Neural progenitor cell (in vitro differentiated cells): ENCODE measurements around the gene PTDSS2. TPM values are rescaled to one million over a fixed set of nuclear protein-coding genes. Genes with fewer than 3 reads are reported as not detected.
A peak's percentile ranks its signal among the peaks of the same experiment; 100 is the strongest.

Experiments
- DNase-seq: peaks from one replicate; pipeline ENCODE4 v3.0.0-alpha.2; 2016; ENCODE audit warnings: low spot score
- H2AFZ ChIP-seq: fragments of 200-600 bp; sonication (generic); replicated peaks from 2 replicates; pipeline ENCODE4 v1.6.1; 2016; ENCODE audit warnings: antibody characterized with exemption
- H3F3A ChIP-seq: fragments of 200-600 bp; sonication (generic); 2 replicates; pipeline ENCODE4 v1.6.1; 2016; ENCODE audit warnings: antibody characterized with exemption, low read depth
- H3K27ac ChIP-seq: fragments of 200-600 bp; sonication (generic); 2 replicates; pipeline ENCODE4 v1.5.1; 2016; ENCODE audit warnings: mild to moderate bottlenecking
- H3K27me3 ChIP-seq: fragments of 200-600 bp; sonication (generic); 2 replicates; pipeline ENCODE4 v1.6.1; 2016; ENCODE audit warnings: mild to moderate bottlenecking, moderate library complexity
- H3K36me3 ChIP-seq: fragments of 200-600 bp; sonication (generic); 2 replicates; pipeline ENCODE4 v1.5.1; 2016
- H3K4me1 ChIP-seq: fragments of 200-600 bp; sonication (generic); 2 replicates; pipeline ENCODE4 v1.6.1; 2016; ENCODE audit warnings: mixed run types
- H3K4me2 ChIP-seq: fragments of 200-600 bp; sonication (generic); 2 replicates; pipeline ENCODE4 v1.6.1; 2016
- H3K4me3 ChIP-seq: fragments of 200-600 bp; sonication (generic); 2 replicates; pipeline ENCODE4 v1.5.1; 2016
- H3K79me2 ChIP-seq: fragments of 200-600 bp; sonication (generic); 2 replicates; pipeline ENCODE4 v1.6.1; 2016; ENCODE audit warnings: low read depth
- H3K9ac ChIP-seq: fragments of 200-600 bp; sonication (generic); 2 replicates; pipeline ENCODE4 v1.6.1; 2016
- H3K9me3 ChIP-seq: fragments of 200-600 bp; sonication (generic); 2 replicates; pipeline ENCODE4 v1.5.1; 2016; ENCODE audit warnings: low read depth
- H4K20me1 ChIP-seq: fragments of 200-600 bp; sonication (generic); 2 replicates; pipeline ENCODE4 v1.6.1; 2016; ENCODE audit warnings: low read depth
- H3K27ac Mint-ChIP-seq: 3 replicates; pipeline ENCODE4 v1.8.0; 2021; ENCODE audit warnings: mixed read lengths
- H3K27me3 Mint-ChIP-seq: 2 replicates; pipeline ENCODE4 v1.8.0; 2022; ENCODE audit warnings: low read depth, mild to moderate bottlenecking, inconsistent platforms, moderate library complexity, mixed read lengths; ENCODE audit not compliant: insufficient read depth
- H3K36me3 Mint-ChIP-seq: 3 replicates; pipeline ENCODE4 v1.8.0; 2021; ENCODE audit warnings: mixed read lengths
- H3K4me1 Mint-ChIP-seq: 3 replicates; pipeline ENCODE4 v1.8.0; 2021; ENCODE audit warnings: mixed read lengths
- H3K4me3 Mint-ChIP-seq: 3 replicates; pipeline ENCODE4 v1.8.0; 2021; ENCODE audit warnings: mild to moderate bottlenecking, moderate library complexity, mixed read lengths
- H3K9me3 Mint-ChIP-seq: 3 replicates; pipeline ENCODE4 v1.8.0; 2020; ENCODE audit warnings: mixed read lengths
- EZH2 ChIP-seq: fragments of 200-600 bp; sonication (generic); IDR thresholded peaks from 2 replicates; pipeline ENCODE4 v1.6.1; 2017; ENCODE audit warnings: antibody characterized with exemption, mild to moderate bottlenecking, moderate library complexity
- EZH2phosphoT487 ChIP-seq: fragments of 200-600 bp; sonication (generic); IDR thresholded peaks from 2 replicates; pipeline ENCODE4 v1.6.1; 2017; ENCODE audit warnings: antibody characterized with exemption
- total RNA-seq: library from RNA; depleted of rRNA; stranded (reverse); fragments of >200 nt; gene quantifications from 2 replicates; pipeline ENCODE4 v1.2.3, GENCODE V29; 2015; ENCODE audit warnings: low replicate concordance
- TF ChIP-seq, protein P1 (sequence below): fragments of 200-600 bp; sonication (generic); IDR thresholded peaks from 2 replicates; pipeline ENCODE4 v1.5.1; 2017; ENCODE audit warnings: antibody characterized with exemption, mild to moderate bottlenecking

The PTDSS2 gene
- total RNA-seq, 1 donor from 2014 or later, result 24.7 TPM

GRCh38 chr11:446891-447290 is 3.2 kb upstream of the PTDSS2 start:
- TF ChIP-seq EZH2, result no peak
- TF ChIP-seq EZH2phosphoT487, result no peak
- TF ChIP-seq, protein P1, sequence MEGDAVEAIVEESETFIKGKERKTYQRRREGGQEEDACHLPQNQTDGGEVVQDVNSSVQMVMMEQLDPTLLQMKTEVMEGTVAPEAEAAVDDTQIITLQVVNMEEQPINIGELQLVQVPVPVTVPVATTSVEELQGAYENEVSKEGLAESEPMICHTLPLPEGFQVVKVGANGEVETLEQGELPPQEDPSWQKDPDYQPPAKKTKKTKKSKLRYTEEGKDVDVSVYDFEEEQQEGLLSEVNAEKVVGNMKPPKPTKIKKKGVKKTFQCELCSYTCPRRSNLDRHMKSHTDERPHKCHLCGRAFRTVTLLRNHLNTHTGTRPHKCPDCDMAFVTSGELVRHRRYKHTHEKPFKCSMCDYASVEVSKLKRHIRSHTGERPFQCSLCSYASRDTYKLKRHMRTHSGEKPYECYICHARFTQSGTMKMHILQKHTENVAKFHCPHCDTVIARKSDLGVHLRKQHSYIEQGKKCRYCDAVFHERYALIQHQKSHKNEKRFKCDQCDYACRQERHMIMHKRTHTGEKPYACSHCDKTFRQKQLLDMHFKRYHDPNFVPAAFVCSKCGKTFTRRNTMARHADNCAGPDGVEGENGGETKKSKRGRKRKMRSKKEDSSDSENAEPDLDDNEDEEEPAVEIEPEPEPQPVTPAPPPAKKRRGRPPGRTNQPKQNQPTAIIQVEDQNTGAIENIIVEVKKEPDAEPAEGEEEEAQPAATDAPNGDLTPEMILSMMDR, result no peak
- Histone ChIP-seq H3K4me1 (peaks cover 7% of the 10 kb centered on the region), H3K27me3 (no peaks in the 10 kb centered on the region), H3K27ac (no peak overlapping the region), H3K4me2 (no peak overlapping the region), H3K9me3 (no peaks in the 10 kb centered on the region), H3F3A (peaks cover 33% of the 10 kb centered on the region), H3K79me2 (peaks cover 26% of the 10 kb centered on the region), H3K9ac (no peak overlapping the region), H2AFZ (no peak overlapping the region), H3K4me3 (no peak overlapping the region), H4K20me1 (peaks cover 9% of the 10 kb centered on the region), H3K36me3 (no peaks in the 10 kb centered on the region)
- Mint-ChIP-seq H3K4me1 (peaks cover 26% of the 10 kb centered on the region), H3K9me3 (no peaks in the 10 kb centered on the region), H3K27me3 (peaks cover 2% of the 10 kb centered on the region), H3K4me3 (no peak overlapping the region), H3K36me3 (peaks cover 4% of the 10 kb centered on the region), H3K27ac (no peak overlapping the region)
- no peak for DNase-seq

GRCh38 chr11:447923-448731 is 2.0 kb upstream of the PTDSS2 start:
- H3K4me2 ChIP-seq, result peak overlapping the region; percentile 84
- peaks cover 38% of the 10 kb centered on the region for H3K79me2 ChIP-seq
- H3K9me3 ChIP-seq, result no peaks in the 10 kb centered on the region
- Mint-ChIP-seq H3K36me3 (peaks cover 7% of the 10 kb centered on the region), H3K4me1 (peaks cover 26% of the 10 kb centered on the region), H3K27me3 (peaks cover 5% of the 10 kb centered on the region), H3K9me3 (no peaks in the 10 kb centered on the region), H3K27ac (peak overlapping the region; percentile 92), H3K4me3 (peak overlapping the region; percentile 91)
- peak; percentile 97 for DNase-seq
- H3K4me1 ChIP-seq, result peaks cover 4% of the 10 kb centered on the region
- H3K27me3 ChIP-seq, result no peaks in the 10 kb centered on the region
- H3K36me3 ChIP-seq, result no peaks in the 10 kb centered on the region
- H3K27ac ChIP-seq, result no peak overlapping the region
- H2AFZ ChIP-seq, result peak overlapping the region; percentile 91
- TF ChIP-seq, protein P1, result peak; percentile 84
- TF ChIP-seq EZH2phosphoT487 (no peak), EZH2 (no peak)
- H3K4me3 ChIP-seq, result peak overlapping the region; percentile 79
- peaks cover 21% of the 10 kb centered on the region for H4K20me1 ChIP-seq
- H3K9ac ChIP-seq, result no peak overlapping the region
- peaks cover 33% of the 10 kb centered on the region for H3F3A ChIP-seq

GRCh38 chr11:450809-451451 is 851 bp downstream of the PTDSS2 start:
- peak overlapping the region; percentile 69 for H3K4me3 ChIP-seq
- no peaks in the 10 kb centered on the region for H3K36me3 ChIP-seq
- DNase-seq, result peak; percentile 85
- H3K4me2 ChIP-seq, result peak overlapping the region; percentile 92
- H3K79me2 ChIP-seq, result peaks cover 64% of the 10 kb centered on the region
- no peak overlapping the region for H2AFZ ChIP-seq
- TF ChIP-seq EZH2phosphoT487 (no peak), EZH2 (no peak)
- TF ChIP-seq, protein P1, result peak; percentile 37
- H3K27me3 ChIP-seq, result no peaks in the 10 kb centered on the region
- Mint-ChIP-seq H3K4me1 (peaks cover 15% of the 10 kb centered on the region), H3K27me3 (peaks cover 5% of the 10 kb centered on the region), H3K4me3 (peak overlapping the region; percentile 100), H3K36me3 (peaks cover 11% of the 10 kb centered on the region), H3K27ac (peak overlapping the region; percentile 76), H3K9me3 (no peaks in the 10 kb centered on the region)
- H3K4me1 ChIP-seq, result peaks cover 4% of the 10 kb centered on the region
- peaks cover 33% of the 10 kb centered on the region for H3F3A ChIP-seq
- H3K27ac ChIP-seq, result no peak overlapping the region
- H3K9me3 ChIP-seq, result no peaks in the 10 kb centered on the region
- peaks cover 32% of the 10 kb centered on the region for H4K20me1 ChIP-seq
- peak overlapping the region; percentile 35 for H3K9ac ChIP-seq
